Prostate gland (tissue), 2 donors: ENCODE results near the gene HS3ST3B1.

ENCODE experiments used
- POLR2A ChIP-seq: fragments of 450-650 bp; IDR thresholded peaks from one replicate; pipeline ENCODE4 v1.6.1; 2016; ENCODE audit warnings: antibody characterized with exemption, mild to moderate bottlenecking
- POLR2AphosphoS5 ChIP-seq: sonication (generic); formaldehyde crosslinking; IDR thresholded peaks from one replicate; pipeline ENCODE4 v1.6.1; 2017; ENCODE audit warnings: antibody characterized with exemption
- TF ChIP-seq, protein P1 (sequence below), 4 experiments: fragments of 200-600 bp in 2 of 4; fragments of 450-650 bp in 2 of 4; sonication (generic) in 2 of 4; IDR thresholded peaks; 1 replicate in 3 of 4; 2 replicates in 1 of 4; pipeline ENCODE4 v1.5.1; 2016 to 2019; ENCODE audit warnings: antibody characterized with exemption in 4 of 4, mild to moderate bottlenecking in 2 of 4, moderate library complexity in 2 of 4

DNA sequence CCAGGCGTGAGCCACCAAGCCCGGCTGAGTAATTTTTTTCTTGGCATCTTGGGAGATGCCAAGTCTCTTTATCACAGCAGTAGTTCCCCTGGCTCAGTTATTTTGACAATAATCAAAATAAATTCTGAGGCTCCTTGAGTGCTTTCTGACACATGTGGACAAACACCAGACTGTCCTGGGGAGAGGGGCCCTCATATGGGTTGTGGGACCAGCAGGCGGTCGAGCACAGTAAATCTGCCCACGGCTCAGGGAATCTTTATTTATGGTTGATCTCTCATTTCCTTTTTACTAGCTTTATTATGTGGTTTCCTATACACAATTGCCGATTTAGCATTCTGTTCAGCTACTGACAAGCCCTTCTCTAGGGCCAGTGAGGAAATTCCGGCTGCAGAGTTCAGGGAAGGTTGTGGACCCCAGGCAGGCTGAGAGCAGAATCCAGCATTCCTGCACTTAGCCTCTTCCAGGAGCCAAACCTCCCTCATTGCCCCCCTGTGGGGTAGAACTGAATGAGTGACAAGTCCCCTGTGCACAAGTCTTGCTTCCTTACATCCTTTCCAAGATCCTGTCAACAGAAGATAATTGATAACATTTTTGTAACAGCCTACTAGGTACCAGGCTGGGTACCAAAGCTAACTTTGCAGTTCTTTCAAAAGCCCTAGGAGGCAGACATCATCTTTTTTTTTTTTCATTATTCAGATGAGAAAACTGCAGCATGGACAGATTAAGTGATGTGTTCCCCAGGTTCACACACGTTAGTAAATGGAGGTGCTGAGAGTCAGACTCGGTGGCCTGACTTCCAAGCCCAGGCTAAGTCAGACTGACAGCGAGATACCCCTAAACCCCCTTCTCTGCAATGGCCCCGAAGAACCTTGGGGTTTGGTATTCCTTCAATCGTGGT, 40.2 kb downstream of the HS3ST3B1 start:
- TF ChIP-seq POLR2AphosphoS5 (no peak), POLR2A (no peak)
- TF ChIP-seq, protein P1, sequence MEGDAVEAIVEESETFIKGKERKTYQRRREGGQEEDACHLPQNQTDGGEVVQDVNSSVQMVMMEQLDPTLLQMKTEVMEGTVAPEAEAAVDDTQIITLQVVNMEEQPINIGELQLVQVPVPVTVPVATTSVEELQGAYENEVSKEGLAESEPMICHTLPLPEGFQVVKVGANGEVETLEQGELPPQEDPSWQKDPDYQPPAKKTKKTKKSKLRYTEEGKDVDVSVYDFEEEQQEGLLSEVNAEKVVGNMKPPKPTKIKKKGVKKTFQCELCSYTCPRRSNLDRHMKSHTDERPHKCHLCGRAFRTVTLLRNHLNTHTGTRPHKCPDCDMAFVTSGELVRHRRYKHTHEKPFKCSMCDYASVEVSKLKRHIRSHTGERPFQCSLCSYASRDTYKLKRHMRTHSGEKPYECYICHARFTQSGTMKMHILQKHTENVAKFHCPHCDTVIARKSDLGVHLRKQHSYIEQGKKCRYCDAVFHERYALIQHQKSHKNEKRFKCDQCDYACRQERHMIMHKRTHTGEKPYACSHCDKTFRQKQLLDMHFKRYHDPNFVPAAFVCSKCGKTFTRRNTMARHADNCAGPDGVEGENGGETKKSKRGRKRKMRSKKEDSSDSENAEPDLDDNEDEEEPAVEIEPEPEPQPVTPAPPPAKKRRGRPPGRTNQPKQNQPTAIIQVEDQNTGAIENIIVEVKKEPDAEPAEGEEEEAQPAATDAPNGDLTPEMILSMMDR (IDR thresholded peaks at IDR 0.05): no peak
